Measurements from ENCODE around the gene VIL1.

VIL1 gene

DNA sequence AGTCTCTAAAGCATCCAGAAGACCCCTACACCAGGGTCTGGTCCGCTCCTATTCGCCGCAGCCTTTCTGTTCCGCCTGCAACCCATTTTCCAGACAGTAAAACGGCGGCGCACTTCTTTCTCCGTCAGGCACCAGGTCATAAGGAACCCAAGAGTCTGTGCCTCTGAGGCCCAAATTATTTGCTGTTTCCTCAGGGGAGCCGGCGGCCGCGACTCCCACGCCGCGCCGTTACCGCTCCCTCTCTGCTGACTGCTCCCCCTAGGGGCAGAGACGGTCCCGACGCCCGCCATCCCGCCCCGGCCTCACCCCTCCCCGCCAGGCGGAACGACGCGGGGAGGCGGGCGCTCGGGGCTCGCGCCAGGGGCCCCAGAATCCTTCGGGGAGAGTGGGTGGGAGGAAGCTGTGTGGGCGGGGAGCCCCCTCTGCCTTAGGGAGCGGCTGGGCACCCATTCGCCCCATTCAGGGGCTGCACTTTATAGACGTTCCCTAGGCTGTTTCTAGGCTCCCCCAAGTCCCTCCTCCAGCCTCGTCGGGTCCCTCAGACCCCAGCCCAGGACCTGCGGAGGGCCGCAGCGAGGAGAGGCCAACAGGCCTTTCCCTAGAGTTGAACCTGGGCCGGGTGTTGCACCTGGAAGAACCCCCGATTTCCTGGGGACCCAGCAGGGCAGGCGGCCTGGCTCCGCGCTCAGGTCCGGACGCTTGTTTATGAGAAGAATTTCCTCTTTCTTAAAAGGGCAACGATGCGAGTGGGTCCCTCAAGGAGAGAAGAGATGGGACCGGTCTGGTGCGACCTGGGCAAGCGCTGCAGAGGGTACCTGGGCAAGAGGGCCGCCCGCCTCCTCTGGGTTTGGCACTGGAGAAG, 22.9 kb upstream of the VIL1 start (continued):
- TF ChIP-seq ZBTB20 (tag by site-specific recombination; IDR thresholded peaks at IDR 0.05) (peak; percentile 82), ZNF621 (tag by site-specific recombination; IDR thresholded peaks at IDR 0.05) (no peak), ZNF202 (tag by site-specific recombination; IDR thresholded peaks at IDR 0.05; ENCODE audit: borderline replicate concordance) (no peak), TCF7L2 (IDR thresholded peaks at IDR 0.05; ENCODE audit: borderline replicate concordance, low read depth, low read length) (no peak), REPIN1 (tag by site-specific recombination; IDR thresholded peaks at IDR 0.05; ENCODE audit: low read depth) (no peak), ZNF324 (tag by site-specific recombination; IDR thresholded peaks at IDR 0.05) (peak; percentile 73; the same call in 1 of the 2 replicates), ZNF23 (tag by site-specific recombination; IDR thresholded peaks at IDR 0.05; ENCODE audit: borderline replicate concordance) (no peak), ZNF341 (tag by site-specific recombination; IDR thresholded peaks at IDR 0.05; ENCODE audit: low read depth) (peak; percentile 54; the same call in 1 of the 2 replicates), ZNF501 (tag by site-specific recombination; IDR thresholded peaks at IDR 0.05) (peak; percentile 83; the same call in 1 of the 2 replicates), ZNF157 (tag by site-specific recombination; IDR thresholded peaks at IDR 0.05) (no peak), GLI2 (tag by site-specific recombination; IDR thresholded peaks at IDR 0.05; ENCODE audit: borderline replicate concordance, low read depth) (no peak), ZNF335 (tag by site-specific recombination; conservative IDR thresholded peaks at IDR 0.05) (peak; percentile 34), ZNF2 (tag by site-specific recombination; IDR thresholded peaks at IDR 0.05) (peak; percentile 55; the same call in 1 of the 2 replicates), ZNF394 (tag by site-specific recombination; IDR thresholded peaks at IDR 0.05; ENCODE audit: borderline replicate concordance) (peak; percentile 78), IKZF3 (tag by site-specific recombination; IDR thresholded peaks at IDR 0.05) (peak; percentile 74), ZNF76 (tag by site-specific recombination; IDR thresholded peaks at IDR 0.05; ENCODE audit: borderline replicate concordance, low read depth) (peak; percentile 87), ZNF830 (tag by site-specific recombination; IDR thresholded peaks at IDR 0.05; ENCODE audit: low read depth) (no peak), ZNF664 (tag by site-specific recombination; IDR thresholded peaks at IDR 0.05) (0 out of 2 replicates have a peak, but pooled peaks have one; percentile 6), YY2 (tag by site-specific recombination; IDR thresholded peaks at IDR 0.05) (peak; percentile 63; the same call in 1 of the 2 replicates), ZNF423 (tag by site-specific recombination; IDR thresholded peaks at IDR 0.05) (peak; percentile 99)
- TF ChIP-seq, protein P1, sequence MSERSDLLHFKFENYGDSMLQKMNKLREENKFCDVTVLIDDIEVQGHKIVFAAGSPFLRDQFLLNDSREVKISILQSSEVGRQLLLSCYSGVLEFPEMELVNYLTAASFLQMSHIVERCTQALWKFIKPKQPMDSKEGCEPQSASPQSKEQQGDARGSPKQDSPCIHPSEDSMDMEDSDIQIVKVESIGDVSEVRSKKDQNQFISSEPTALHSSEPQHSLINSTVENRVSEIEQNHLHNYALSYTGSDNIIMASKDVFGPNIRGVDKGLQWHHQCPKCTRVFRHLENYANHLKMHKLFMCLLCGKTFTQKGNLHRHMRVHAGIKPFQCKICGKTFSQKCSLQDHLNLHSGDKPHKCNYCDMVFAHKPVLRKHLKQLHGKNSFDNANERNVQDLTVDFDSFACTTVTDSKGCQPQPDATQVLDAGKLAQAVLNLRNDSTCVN (tag by site-specific recombination; optimal IDR thresholded peaks at IDR 0.05): peak; percentile 85
- TF ChIP-seq, protein P2, sequence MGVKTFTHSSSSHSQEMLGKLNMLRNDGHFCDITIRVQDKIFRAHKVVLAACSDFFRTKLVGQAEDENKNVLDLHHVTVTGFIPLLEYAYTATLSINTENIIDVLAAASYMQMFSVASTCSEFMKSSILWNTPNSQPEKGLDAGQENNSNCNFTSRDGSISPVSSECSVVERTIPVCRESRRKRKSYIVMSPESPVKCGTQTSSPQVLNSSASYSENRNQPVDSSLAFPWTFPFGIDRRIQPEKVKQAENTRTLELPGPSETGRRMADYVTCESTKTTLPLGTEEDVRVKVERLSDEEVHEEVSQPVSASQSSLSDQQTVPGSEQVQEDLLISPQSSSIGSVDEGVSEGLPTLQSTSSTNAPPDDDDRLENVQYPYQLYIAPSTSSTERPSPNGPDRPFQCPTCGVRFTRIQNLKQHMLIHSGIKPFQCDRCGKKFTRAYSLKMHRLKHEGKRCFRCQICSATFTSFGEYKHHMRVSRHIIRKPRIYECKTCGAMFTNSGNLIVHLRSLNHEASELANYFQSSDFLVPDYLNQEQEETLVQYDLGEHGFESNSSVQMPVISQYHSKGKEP (tag by site-specific recombination; IDR thresholded peaks at IDR 0.05): peak; percentile 25; the same call in 1 of the 2 replicates
- TF ChIP-seq, protein P3, sequence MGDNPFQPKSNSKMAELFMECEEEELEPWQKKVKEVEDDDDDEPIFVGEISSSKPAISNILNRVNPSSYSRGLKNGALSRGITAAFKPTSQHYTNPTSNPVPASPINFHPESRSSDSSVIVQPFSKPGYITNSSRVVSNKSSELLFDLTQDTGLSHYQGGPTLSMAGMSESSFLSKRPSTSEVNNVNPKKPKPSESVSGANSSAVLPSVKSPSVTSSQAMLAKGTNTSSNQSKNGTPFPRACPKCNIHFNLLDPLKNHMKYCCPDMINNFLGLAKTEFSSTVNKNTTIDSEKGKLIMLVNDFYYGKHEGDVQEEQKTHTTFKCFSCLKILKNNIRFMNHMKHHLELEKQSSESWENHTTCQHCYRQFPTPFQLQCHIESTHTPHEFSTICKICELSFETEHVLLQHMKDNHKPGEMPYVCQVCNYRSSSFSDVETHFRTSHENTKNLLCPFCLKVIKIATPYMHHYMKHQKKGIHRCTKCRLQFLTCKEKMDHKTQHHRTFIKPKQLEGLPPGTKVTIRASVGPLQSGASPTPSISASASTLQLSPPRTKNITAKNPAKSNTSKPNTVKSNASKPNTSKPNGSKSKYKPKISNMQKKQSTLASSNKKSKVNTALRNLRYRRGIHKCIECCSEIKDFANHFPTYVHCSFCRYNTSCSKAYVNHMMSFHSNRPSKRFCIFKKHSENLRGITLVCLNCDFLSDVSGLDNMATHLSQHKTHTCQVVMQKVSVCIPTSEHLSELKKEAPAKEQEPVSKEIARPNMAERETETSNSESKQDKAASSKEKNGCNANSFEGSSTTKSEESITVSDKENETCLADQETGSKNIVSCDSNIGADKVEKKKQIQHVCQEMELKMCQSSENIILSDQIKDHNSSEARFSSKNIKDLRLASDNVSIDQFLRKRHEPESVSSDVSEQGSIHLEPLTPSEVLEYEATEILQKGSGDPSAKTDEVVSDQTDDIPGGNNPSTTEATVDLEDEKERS (tag by site-specific recombination; IDR thresholded peaks at IDR 0.05): 0 out of 2 replicates have a peak, but pooled peaks have one; percentile 50
- TF ChIP-seq, protein P4, sequence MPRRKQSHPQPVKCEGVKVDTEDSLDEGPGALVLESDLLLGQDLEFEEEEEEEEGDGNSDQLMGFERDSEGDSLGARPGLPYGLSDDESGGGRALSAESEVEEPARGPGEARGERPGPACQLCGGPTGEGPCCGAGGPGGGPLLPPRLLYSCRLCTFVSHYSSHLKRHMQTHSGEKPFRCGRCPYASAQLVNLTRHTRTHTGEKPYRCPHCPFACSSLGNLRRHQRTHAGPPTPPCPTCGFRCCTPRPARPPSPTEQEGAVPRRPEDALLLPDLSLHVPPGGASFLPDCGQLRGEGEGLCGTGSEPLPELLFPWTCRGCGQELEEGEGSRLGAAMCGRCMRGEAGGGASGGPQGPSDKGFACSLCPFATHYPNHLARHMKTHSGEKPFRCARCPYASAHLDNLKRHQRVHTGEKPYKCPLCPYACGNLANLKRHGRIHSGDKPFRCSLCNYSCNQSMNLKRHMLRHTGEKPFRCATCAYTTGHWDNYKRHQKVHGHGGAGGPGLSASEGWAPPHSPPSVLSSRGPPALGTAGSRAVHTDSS (tag by site-specific recombination; IDR thresholded peaks at IDR 0.05): no peak
- TF ChIP-seq, protein P5, sequence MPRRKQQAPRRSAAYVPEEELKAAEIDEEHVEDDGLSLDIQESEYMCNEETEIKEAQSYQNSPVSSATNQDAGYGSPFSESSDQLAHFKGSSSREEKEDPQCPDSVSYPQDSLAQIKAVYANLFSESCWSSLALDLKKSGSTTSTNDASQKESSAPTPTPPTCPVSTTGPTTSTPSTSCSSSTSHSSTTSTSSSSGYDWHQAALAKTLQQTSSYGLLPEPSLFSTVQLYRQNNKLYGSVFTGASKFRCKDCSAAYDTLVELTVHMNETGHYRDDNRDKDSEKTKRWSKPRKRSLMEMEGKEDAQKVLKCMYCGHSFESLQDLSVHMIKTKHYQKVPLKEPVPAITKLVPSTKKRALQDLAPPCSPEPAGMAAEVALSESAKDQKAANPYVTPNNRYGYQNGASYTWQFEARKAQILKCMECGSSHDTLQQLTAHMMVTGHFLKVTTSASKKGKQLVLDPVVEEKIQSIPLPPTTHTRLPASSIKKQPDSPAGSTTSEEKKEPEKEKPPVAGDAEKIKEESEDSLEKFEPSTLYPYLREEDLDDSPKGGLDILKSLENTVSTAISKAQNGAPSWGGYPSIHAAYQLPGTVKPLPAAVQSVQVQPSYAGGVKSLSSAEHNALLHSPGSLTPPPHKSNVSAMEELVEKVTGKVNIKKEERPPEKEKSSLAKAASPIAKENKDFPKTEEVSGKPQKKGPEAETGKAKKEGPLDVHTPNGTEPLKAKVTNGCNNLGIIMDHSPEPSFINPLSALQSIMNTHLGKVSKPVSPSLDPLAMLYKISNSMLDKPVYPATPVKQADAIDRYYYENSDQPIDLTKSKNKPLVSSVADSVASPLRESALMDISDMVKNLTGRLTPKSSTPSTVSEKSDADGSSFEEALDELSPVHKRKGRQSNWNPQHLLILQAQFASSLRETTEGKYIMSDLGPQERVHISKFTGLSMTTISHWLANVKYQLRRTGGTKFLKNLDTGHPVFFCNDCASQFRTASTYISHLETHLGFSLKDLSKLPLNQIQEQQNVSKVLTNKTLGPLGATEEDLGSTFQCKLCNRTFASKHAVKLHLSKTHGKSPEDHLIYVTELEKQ (tag by site-specific recombination; IDR thresholded peaks at IDR 0.05; ENCODE audit: borderline replicate concordance): 0 out of 2 replicates have a peak, but pooled peaks have one; percentile 20
- TF ChIP-seq, protein P6, sequence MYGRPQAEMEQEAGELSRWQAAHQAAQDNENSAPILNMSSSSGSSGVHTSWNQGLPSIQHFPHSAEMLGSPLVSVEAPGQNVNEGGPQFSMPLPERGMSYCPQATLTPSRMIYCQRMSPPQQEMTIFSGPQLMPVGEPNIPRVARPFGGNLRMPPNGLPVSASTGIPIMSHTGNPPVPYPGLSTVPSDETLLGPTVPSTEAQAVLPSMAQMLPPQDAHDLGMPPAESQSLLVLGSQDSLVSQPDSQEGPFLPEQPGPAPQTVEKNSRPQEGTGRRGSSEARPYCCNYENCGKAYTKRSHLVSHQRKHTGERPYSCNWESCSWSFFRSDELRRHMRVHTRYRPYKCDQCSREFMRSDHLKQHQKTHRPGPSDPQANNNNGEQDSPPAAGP (tag by site-specific recombination; IDR thresholded peaks at IDR 0.05): peak; percentile 86
